Measurements from ENCODE around the gene LINS1. TPM values are rescaled to one million over a fixed set of nuclear protein-coding genes. Genes with fewer than 3 reads are reported as not detected.

LINS1 gene
- total and polyA plus RNA-seq, 2 donors (not counting 3 experiments of a cell fraction or from before 2014, with no cell fraction given) = 6.9 to 14.7 TPM

- H3K9ac ChIP-seq (replicated peaks; ENCODE audit: extremely low read depth, insufficient read depth, low read length) = no peak overlapping the region
- no TSS peak for BruUV-seq (replicated peaks)
- H3K9me1 ChIP-seq (replicated peaks; ENCODE audit: control insufficient read depth, extremely low read depth, insufficient read depth, low read length) = no peaks in the 10 kb centered on the region
- no peak overlapping the region for H3K27ac ChIP-seq (ENCODE audit: insufficient read depth, low read depth, low read length)
- no peak for TF ChIP-seq EZH2 (IDR thresholded peaks at IDR 0.05; ENCODE audit: borderline replicate concordance, low read depth, low read length, severe bottlenecking)
- TF ChIP-seq GATA2 (IDR thresholded peaks at IDR 0.05; ENCODE audit: insufficient read depth, insufficient read length, low read depth, low read length) = no peak
- TF ChIP-seq MYC (IDR thresholded peaks at IDR 0.05; ENCODE audit: low read depth, low read length) = no peak
- no peak for TF ChIP-seq POLR2AphosphoS5 (IDR thresholded peaks at IDR 0.05; ENCODE audit: insufficient read depth, low read depth, low read length)
- no peak for TF ChIP-seq FOS (IDR thresholded peaks at IDR 0.05; ENCODE audit: borderline replicate concordance, insufficient read depth, low read length)
- TF ChIP-seq JUN (IDR thresholded peaks at IDR 0.05; ENCODE audit: borderline replicate concordance, insufficient read depth, insufficient read length, low read depth) = no peak
- TF ChIP-seq, protein P1, sequence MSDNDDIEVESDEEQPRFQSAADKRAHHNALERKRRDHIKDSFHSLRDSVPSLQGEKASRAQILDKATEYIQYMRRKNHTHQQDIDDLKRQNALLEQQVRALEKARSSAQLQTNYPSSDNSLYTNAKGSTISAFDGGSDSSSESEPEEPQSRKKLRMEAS (IDR thresholded peaks at IDR 0.05; ENCODE audit: insufficient read depth, insufficient read length) = no peak
- no peak for TF ChIP-seq POLR2A (IDR thresholded peaks at IDR 0.05; ENCODE audit: low read depth, low read length)
- TF ChIP-seq, protein P2, sequence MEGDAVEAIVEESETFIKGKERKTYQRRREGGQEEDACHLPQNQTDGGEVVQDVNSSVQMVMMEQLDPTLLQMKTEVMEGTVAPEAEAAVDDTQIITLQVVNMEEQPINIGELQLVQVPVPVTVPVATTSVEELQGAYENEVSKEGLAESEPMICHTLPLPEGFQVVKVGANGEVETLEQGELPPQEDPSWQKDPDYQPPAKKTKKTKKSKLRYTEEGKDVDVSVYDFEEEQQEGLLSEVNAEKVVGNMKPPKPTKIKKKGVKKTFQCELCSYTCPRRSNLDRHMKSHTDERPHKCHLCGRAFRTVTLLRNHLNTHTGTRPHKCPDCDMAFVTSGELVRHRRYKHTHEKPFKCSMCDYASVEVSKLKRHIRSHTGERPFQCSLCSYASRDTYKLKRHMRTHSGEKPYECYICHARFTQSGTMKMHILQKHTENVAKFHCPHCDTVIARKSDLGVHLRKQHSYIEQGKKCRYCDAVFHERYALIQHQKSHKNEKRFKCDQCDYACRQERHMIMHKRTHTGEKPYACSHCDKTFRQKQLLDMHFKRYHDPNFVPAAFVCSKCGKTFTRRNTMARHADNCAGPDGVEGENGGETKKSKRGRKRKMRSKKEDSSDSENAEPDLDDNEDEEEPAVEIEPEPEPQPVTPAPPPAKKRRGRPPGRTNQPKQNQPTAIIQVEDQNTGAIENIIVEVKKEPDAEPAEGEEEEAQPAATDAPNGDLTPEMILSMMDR (IDR thresholded peaks at IDR 0.05; ENCODE audit: extremely low read depth in 1 of 2, insufficient read depth in 1 of 2, low read depth in 1 of 2, low read length in 2 of 2) = no peak
- FAIRE-seq (no peak), DNase-seq (ENCODE audit: low read depth, low spot score) (no peak)
- no peaks in the 10 kb centered on the region for H3K36me3 ChIP-seq (ENCODE audit: control insufficient read depth in 2 of 2, extremely low read depth in 1 of 2, insufficient read depth in 2 of 2, low read length in 2 of 2)
- H3K4me1 ChIP-seq (ENCODE audit: control insufficient read depth, extremely low read depth, insufficient read depth, low read length) = no peaks in the 10 kb centered on the region
- POLR2A ChIA-PET = no interaction called here
- CTCF ChIA-PET = no interaction called here
- intact Hi-C loops (cut with micrococcal nuclease) = no loop called here
- H3K4me2 ChIP-seq (ENCODE audit: insufficient read depth, low read length) = no peak overlapping the region
- H2AFZ ChIP-seq (ENCODE audit: low read depth, low read length) = no peak overlapping the region
- H3K4me3 ChIP-seq (replicated peaks in 1 of 3; ENCODE audit: insufficient read depth in 1 of 3, low read depth in 1 of 3, low read length in 3 of 3) = no peak overlapping the region
- no peaks in the 10 kb centered on the region for H3K9me3 ChIP-seq (replicated peaks; ENCODE audit: control insufficient read depth, insufficient read depth, low read length)
- dilution Hi-C loops (cut with MboI; ENCODE audit: extremely low pct_ligation_motif_present, low sequenced_read_pairs) = no loop called here
- no peaks in the 10 kb centered on the region for H4K20me1 ChIP-seq (replicated peaks; ENCODE audit: control insufficient read depth, extremely low read depth, insufficient read depth, low read length)
- no peaks in the 10 kb centered on the region for H3K27me3 ChIP-seq (ENCODE audit: control insufficient read depth in 2 of 2, insufficient read depth in 2 of 2, low read length in 2 of 2)
- H3K79me2 ChIP-seq (ENCODE audit: control insufficient read depth, insufficient read depth, low read length) = no peaks in the 10 kb centered on the region
Observed at GRCh38 chr15:100521907-100522306, 80.1 kb downstream of the LINS1 start.

All from endothelial cell of umbilical vein (primary cell).